Measurements from ENCODE around the gene MYOZ2.
"Not testable (repeated sequence)": the region's sequence is repeated elsewhere in the genome, so short reads cannot be mapped to it uniquely, and the experiment has no call there.

Gene MYOZ2

GRCh38 chr4:119139311-119139710 is 3.7 kb downstream of the MYOZ2 start:
- Histone ChIP-seq H3K27me3 (replicated peaks; ENCODE audit: control insufficient read depth, insufficient read depth, low read length) (no peaks in the 10 kb centered on the region), H3K4me3 (replicated peaks; ENCODE audit: low read depth, low read length) (no peak overlapping the region), H3K36me3 (ENCODE audit: control insufficient read depth, insufficient read depth, low read length) (no peaks in the 10 kb centered on the region)
- no peak for DNase-seq (ENCODE audit: extremely low read depth, insufficient read length)
- TF ChIP-seq CTCF (IDR thresholded peaks at IDR 0.05; ENCODE audit: insufficient read depth, low read length, poor library complexity, severe bottlenecking), result no peak

GRCh38 chr4:119139822-119140252 is 4.2 kb downstream of the MYOZ2 start:
- no peaks in the 10 kb centered on the region for H3K27me3 ChIP-seq (replicated peaks; ENCODE audit: control insufficient read depth, insufficient read depth, low read length)
- H3K36me3 ChIP-seq (ENCODE audit: control insufficient read depth, insufficient read depth, low read length), result no peaks in the 10 kb centered on the region
- no peak overlapping the region for H3K4me3 ChIP-seq (replicated peaks; ENCODE audit: low read depth, low read length)
- no peak for TF ChIP-seq CTCF (IDR thresholded peaks at IDR 0.05; ENCODE audit: insufficient read depth, low read length, poor library complexity, severe bottlenecking)
- DNase-seq (ENCODE audit: extremely low read depth, insufficient read length), result no peak

GRCh38 chr4:119141283-119141682 is 5.7 kb downstream of the MYOZ2 start:
- H3K36me3 ChIP-seq (ENCODE audit: control insufficient read depth, insufficient read depth, low read length); H3K27me3 ChIP-seq (replicated peaks; ENCODE audit: control insufficient read depth, insufficient read depth, low read length): not testable (repeated sequence)

GRCh38 chr4:119142833-119143232 is 7.2 kb downstream of the MYOZ2 start:
- Histone ChIP-seq H3K27me3 (replicated peaks; ENCODE audit: control insufficient read depth, insufficient read depth, low read length) (no peaks in the 10 kb centered on the region), H3K36me3 (ENCODE audit: control insufficient read depth, insufficient read depth, low read length) (no peaks in the 10 kb centered on the region), H3K4me3 (replicated peaks; ENCODE audit: low read depth, low read length) (no peak overlapping the region)
- no peak for TF ChIP-seq CTCF (IDR thresholded peaks at IDR 0.05; ENCODE audit: insufficient read depth, low read length, poor library complexity, severe bottlenecking)
- no peak for DNase-seq (ENCODE audit: extremely low read depth, insufficient read length)

More at GRCh38 chr4:119141283-119141682, 5.7 kb downstream of the MYOZ2 start:
- not testable (repeated sequence) for H3K4me3 ChIP-seq (replicated peaks; ENCODE audit: low read depth, low read length); DNase-seq (ENCODE audit: extremely low read depth, insufficient read length)

GRCh38 chr4:119143341-119143740 is 7.7 kb downstream of the MYOZ2 start:
- H3K4me3 ChIP-seq (replicated peaks; ENCODE audit: low read depth, low read length); H3K36me3 ChIP-seq (ENCODE audit: control insufficient read depth, insufficient read depth, low read length); H3K27me3 ChIP-seq (replicated peaks; ENCODE audit: control insufficient read depth, insufficient read depth, low read length); DNase-seq (ENCODE audit: extremely low read depth, insufficient read length): not testable (repeated sequence)

GRCh38 chr4:119149110-119149509 is 13.5 kb downstream of the MYOZ2 start:
- H3K4me3 ChIP-seq (replicated peaks; ENCODE audit: low read depth, low read length), result no peak overlapping the region
- TF ChIP-seq CTCF (IDR thresholded peaks at IDR 0.05; ENCODE audit: insufficient read depth, low read length, poor library complexity, severe bottlenecking), result no peak
- H3K27me3 ChIP-seq (replicated peaks; ENCODE audit: control insufficient read depth, insufficient read depth, low read length), result no peaks in the 10 kb centered on the region
- no peaks in the 10 kb centered on the region for H3K36me3 ChIP-seq (ENCODE audit: control insufficient read depth, insufficient read depth, low read length)
- DNase-seq (ENCODE audit: extremely low read depth, insufficient read length), result no peak

- Histone ChIP-seq H3K4me3 (replicated peaks; ENCODE audit: low read depth, low read length) (no peak overlapping the region), H3K36me3 (ENCODE audit: control insufficient read depth, insufficient read depth, low read length) (no peaks in the 10 kb centered on the region), H3K27me3 (replicated peaks; ENCODE audit: control insufficient read depth, insufficient read depth, low read length) (no peaks in the 10 kb centered on the region)
- TF ChIP-seq CTCF (IDR thresholded peaks at IDR 0.05; ENCODE audit: insufficient read depth, low read length, poor library complexity, severe bottlenecking), result no peak
- DNase-seq (ENCODE audit: extremely low read depth, insufficient read length), result no peak
Observed at GRCh38 chr4:119151161-119151560, 15.5 kb downstream of the MYOZ2 start.

Measured in GM06990 (cell line).